Renal pelvis (tissue), 4 donors: ENCODE data around the gene FARP1. TPM values are rescaled to one million over a fixed set of nuclear protein-coding genes. Genes with fewer than 3 reads are reported as not detected.
"Not testable (repeated sequence)": the region's sequence is repeated elsewhere in the genome, so short reads cannot be mapped to it uniquely, and the experiment has no call there.

Experiments used
- DNase-seq: peaks from one replicate; pipeline ENCODE4 v3.0.0-alpha.2; 2013
- polyA plus RNA-seq, 3 donors: library from polyadenylated mRNA; unstranded; fragments of 120-200 nt; gene quantifications; one replicate each; pipeline ENCODE4 v1.2.1, GENCODE V29; 2013; ENCODE audit not compliant: insufficient read length in 3 of 3

The FARP1 gene
- polyA plus RNA-seq, 3 donors, result 249 to 303 (median 268) TPM

GRCh38 chr13:98353750-98354149 lies 210.9 kb downstream of the FARP1 start:
- DNase-seq, result no peak

DNA sequence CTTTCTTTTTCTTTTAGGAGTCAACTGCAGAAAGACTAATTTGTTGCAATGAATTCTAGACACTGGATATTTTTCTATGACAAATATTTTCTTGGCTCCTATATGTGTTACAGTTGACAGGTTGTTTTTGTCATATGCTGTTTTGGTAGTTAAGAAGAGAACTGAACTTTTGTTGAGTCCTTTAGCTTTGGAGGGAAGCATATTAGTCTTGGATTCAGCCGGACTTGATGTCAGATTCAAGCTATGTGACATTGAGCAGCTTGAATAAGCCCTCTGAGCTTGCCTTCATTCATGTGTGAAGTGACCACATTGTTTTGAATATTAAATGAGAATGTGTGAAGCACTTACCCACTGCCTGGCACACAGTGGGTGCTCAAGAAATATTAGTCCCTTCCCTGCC lies 216.0 kb downstream of the FARP1 start:
- DNase-seq, result no peak

DNA sequence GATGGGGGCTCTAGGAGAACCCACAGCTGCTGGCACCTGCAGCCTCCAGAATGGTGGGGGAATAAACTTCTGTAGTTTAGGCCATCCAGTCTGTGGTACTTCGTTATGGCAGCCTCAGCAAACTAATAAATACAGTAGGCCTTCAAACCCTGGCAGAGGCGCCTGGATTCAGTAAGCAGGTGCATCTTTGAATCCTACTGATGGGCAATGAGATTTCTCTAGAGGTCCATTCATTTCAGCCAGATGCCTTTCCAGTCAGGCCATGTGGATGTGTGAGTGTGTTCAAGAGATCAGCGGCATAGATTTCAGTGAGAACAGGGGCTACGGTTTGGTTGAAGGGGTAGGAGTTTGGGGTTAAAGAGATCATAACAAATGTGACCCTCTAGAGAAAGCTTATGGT lies 217.7 kb downstream of the FARP1 start:
- DNase-seq, result no peak

DNA sequence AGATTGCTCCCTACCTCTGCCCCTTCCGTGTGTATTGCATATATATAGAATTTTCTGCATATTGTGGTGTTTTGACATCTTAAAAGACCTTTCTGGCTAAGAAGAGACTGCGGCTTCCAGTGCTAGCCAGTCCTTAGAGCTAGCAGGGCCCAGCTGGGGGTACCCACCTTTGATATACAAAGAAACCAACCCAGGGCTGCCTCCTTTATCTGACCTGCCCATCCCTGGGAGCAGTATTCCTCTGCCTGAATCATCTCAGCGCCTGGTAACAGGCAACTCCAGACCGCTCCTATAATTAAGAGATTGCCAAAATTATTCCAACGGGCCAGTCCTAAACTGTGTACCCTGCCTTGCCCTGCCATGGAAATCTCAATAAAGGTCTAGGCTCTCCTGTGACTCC lies 220.4 kb downstream of the FARP1 start:
- DNase-seq, result no peak

- no peak for DNase-seq
These were observed 221.3 kb downstream of the FARP1 start for GRCh38 chr13:98364179-98364578.

DNA sequence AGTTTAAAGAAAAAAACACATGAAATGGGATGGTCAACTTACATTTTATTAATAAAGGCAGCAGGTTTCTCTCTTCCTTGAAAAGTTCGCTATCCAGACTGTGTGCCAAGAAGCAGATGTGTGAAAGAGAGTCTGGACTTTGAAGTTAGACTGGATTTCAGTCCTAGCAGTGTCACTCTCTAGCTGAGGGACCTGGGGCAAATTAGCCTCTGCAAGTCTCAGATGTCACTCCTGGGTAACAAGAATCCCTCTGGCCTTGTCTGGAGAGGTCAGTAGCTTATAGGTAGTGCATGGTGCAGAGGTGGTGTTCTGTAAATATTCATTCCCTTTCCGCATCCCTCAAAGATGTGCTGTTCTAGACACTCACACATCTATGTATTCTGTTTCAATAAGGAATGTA lies 221.8 kb downstream of the FARP1 start:
- no peak for DNase-seq

DNA sequence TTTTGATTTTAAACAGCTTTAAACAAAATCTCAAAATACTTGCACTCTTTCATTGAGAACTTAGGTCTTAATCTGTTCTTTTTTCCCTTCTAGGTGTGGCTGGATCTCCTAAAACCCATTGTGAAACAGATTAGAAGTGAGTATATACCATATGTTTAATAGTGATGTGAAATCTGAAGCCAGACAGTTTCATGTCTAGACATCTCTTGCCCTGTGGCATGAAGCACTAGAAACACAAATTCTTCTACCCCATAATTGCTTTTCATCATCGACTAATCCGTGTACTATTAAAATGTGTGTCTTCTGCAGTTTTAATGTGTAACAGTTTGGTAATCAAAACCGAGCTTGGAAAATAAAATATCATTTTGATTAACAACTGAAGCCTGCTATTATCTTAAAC lies 222.4 kb downstream of the FARP1 start:
- no peak for DNase-seq

- no peak for DNase-seq
These were observed 223.1 kb downstream of the FARP1 start for GRCh38 chr13:98366010-98366409.

DNA sequence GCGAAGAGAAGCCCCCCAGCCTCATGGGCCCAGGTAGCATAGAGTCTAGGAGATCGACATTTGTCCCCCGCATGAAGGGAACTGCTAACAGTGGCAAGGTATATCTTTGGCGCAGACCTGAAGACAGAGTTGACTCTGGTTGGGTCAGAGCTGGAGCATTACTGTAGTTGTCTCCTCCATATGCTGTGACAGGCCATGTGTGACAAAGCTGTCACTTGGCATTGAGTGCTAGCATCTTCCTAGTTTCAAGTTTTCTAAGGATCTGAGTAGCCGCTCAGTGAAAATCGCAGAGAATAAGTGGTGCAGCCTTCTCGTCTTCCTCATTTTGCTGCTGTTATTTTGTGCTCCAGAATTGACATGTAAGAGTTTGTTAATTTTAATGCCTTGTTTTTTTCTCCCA lies 223.5 kb downstream of the FARP1 start:
- DNase-seq, result no peak

GRCh38 chr13:98366959-98367358 lies 224.1 kb downstream of the FARP1 start:
- DNase-seq, result no peak

DNA sequence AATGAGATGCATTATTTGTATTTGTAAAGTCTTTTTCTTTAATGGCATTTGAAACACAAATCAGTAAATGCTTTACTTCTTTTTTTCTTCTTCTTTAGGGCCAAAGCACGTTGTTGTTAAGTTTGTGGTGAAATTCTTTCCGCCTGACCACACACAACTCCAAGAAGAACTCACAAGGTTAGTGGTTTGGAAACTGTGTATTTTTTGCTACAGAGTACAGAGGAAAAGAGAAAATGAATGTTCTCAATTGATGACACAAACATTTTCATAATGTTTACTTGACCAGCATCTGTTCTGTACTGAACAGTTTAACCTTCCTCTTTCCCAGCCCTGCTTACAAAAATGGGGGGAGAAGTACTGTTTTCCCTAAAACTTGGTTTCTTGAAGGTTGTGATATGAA lies 225.1 kb downstream of the FARP1 start:
- no peak for DNase-seq

- DNase-seq, result not testable (repeated sequence)
These were observed 226.6 kb downstream of the FARP1 start for GRCh38 chr13:98369520-98369919.

GRCh38 chr13:98370261-98370660 lies 227.4 kb downstream of the FARP1 start:
- DNase-seq, result no peak

DNA sequence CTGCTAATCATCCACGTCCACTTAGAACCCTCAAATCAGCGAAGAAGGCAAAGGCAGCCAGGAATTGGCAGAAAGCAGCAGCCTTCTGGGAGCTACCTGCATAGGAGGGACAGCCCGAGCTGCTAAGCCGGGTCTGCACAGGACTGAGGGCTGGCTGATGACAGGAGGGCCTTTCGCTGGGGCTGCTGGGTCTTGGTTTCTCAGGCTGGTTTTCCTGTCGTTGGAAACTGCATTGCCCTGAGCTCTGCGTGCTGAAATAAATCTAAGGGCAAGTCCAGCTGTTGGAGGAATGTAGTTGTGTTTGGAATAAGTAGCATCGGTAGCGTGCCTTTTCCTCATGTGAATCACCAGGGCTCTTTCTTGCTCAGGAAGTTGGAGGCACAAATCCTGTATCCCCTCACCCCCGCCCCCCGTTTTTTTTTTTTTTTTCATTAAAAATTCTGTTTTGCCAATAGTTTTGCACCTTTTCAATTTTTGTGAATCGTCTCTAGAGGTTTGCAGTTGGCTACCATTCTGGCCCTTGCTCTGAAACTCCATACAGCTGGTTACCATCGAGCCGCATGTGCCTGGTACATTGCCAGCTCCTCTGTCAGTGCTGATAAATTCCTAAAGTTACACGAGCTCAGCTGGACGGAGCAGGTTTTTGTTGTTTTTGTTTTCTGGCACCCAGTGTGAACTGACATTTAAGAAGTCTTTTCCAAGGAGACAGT lies 228.1 kb downstream of the FARP1 start:
- no peak for DNase-seq

DNA sequence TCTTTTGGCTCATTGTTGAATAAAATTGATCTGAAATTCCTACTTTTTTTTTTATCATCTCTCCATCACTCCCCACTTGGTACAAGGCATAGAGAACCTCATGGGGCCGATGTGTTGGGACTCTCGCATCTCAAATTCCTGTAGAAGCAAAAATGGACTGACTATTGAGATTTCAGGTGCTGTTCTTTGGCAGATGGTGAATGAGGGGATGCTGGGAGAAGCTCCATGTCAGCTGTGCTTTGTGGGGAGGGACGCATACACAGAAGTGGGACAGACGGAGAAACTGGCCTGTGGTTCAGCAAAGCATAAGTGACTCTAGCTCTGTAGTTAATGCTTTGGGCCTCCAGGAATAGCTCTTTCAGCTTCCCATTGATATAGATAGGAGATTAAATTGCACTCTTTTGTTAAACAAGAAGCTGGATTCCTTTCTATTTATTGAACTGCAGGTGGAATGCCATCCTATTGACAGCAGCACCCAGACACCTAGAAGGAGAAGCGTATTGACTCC lies 228.7 kb downstream of the FARP1 start:
- DNase-seq, result no peak

GRCh38 chr13:98372876-98373275 lies 230.0 kb downstream of the FARP1 start:
- peak; percentile 87 for DNase-seq

GRCh38 chr13:98374750-98375149 lies 231.9 kb downstream of the FARP1 start:
- no peak for DNase-seq

- no peak for DNase-seq
These were observed 234.9 kb downstream of the FARP1 start for GRCh38 chr13:98377635-98378378.

- DNase-seq, result no peak
These were observed 241.8 kb downstream of the FARP1 start for GRCh38 chr13:98384739-98385138.

GRCh38 chr13:98385606-98386005 lies 242.7 kb downstream of the FARP1 start:
- no peak for DNase-seq

- DNase-seq, result no peak
These were observed 243.7 kb downstream of the FARP1 start for GRCh38 chr13:98386637-98387036.

GRCh38 chr13:98389319-98389718 lies 246.4 kb downstream of the FARP1 start:
- no peak for DNase-seq

GRCh38 chr13:98390086-98390715 lies 247.3 kb downstream of the FARP1 start:
- DNase-seq, result no peak
